Esophagus (tissue), 2 donors: ENCODE results near the gene BCAS1. TPM values are rescaled to one million over a fixed set of nuclear protein-coding genes. Genes with fewer than 3 reads are reported as not detected.

Experiments
- H3K27ac ChIP-seq, 2 donors: one replicate each; pipeline ENCODE4 v1.5.1; 2013; ENCODE audit warnings: low read depth in 2 of 2, mild to moderate bottlenecking in 2 of 2, inconsistent platforms in 1 of 2, low read length in 1 of 2, moderate library complexity in 1 of 2
- H3K27me3 ChIP-seq, 2 donors: one replicate each; pipeline ENCODE4 v1.6.1; 2013; ENCODE audit warnings: low read length in 2 of 2, control low read depth in 1 of 2, mild to moderate bottlenecking in 1 of 2; ENCODE audit not compliant: insufficient read depth in 2 of 2, control insufficient read depth in 1 of 2
- H3K36me3 ChIP-seq, 2 donors: one replicate each; pipeline ENCODE4 v1.6.1; 2013; ENCODE audit warnings: low read length in 1 of 2; ENCODE audit not compliant: control insufficient read depth in 2 of 2, insufficient read depth in 2 of 2
- H3K4me1 ChIP-seq, 2 donors: one replicate each; pipeline ENCODE4 v1.6.1; 2013; ENCODE audit warnings: low read length in 1 of 2; ENCODE audit not compliant: control insufficient read depth in 2 of 2, insufficient read depth in 2 of 2
- H3K4me3 ChIP-seq, 2 donors: one replicate each; pipeline ENCODE4 v1.5.1; 2013; ENCODE audit warnings: low read length in 2 of 2, mild to moderate bottlenecking in 2 of 2, low read depth in 1 of 2, moderate library complexity in 1 of 2
- H3K9me3 ChIP-seq, 2 donors: one replicate each; pipeline ENCODE4 v1.6.1; 2013; ENCODE audit warnings: mild to moderate bottlenecking in 2 of 2, low read depth in 1 of 2, low read length in 1 of 2, moderate library complexity in 1 of 2; ENCODE audit not compliant: control insufficient read depth in 2 of 2, insufficient read depth in 1 of 2
- WGBS, 2 donors: extraction: QIAGEN DNeasy Blood & Tissue Kit; methylation state at CpG; one replicate each; pipeline ENCODE4 v1.1.7; 2013; 5-methylcytosine and 5-hydroxymethylcytosine counted together
- polyA plus RNA-seq, 2 donors: library from polyadenylated mRNA; stranded (reverse); fragments of 200-250 nt; gene quantifications; one replicate each; pipeline ENCODE4 v1.2.3, GENCODE V29; 2013
- donor health status: healthy with polysubstance abuse.
- donor health status: Bipolar disorder and iron deficiency.

Gene BCAS1
- polyA plus RNA-seq, 2 donors = 4.7 to 9.0 TPM

DNA sequence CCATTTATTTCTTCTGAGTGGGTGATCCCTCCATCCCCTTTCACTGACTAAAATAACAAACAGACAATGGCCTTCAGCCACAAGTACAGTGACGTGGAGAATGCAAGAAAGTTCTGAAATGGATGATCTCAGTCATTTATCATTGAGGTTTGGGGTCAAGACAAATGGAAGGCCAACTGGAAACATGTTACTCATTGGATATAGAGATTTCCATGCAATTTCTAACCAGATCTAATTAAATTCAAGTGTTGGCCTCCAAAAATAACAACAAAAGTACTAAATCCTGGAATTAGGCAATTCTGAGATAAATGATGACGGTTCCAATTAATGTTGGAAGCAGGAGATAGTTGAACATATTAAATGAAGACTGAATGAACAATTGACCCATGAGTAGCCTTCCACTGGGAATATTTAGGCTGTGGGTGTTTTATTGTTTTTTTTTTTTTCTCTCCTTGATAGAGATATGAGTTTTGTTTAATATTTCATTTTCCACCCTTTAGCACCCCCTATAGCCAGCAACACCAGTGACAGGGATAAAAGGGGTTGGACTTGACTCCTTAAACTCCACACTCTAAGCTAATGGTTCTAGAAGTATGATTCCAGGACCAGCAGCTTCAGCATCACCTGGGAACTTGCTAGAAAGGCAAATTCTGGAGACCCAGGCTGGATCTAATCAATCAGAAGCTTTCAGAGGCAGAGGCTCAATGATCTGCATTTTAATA, 112.8 kb downstream of the BCAS1 start:
- no peak overlapping the region for H3K27ac ChIP-seq
- H3K4me1 ChIP-seq = no peaks in the 10 kb centered on the region
- WGBS, 2 donors = 71 to 81% methylated on average over 2 of the region's 2 CpGs
- no peaks in the 10 kb centered on the region for H3K9me3 ChIP-seq
- H3K36me3 ChIP-seq = no peaks in the 10 kb centered on the region
- H3K27me3 ChIP-seq = no peaks in the 10 kb centered on the region
- no peak overlapping the region for H3K4me3 ChIP-seq

- Histone ChIP-seq H3K36me3 (no peaks in the 10 kb centered on the region), H3K27me3 (no peaks in the 10 kb centered on the region), H3K4me1 (no peaks in the 10 kb centered on the region), H3K4me3 (no peak overlapping the region), H3K9me3 (no peaks in the 10 kb centered on the region), H3K27ac (peak overlapping the region; percentile 31 to 64)
- WGBS, 2 donors = 83 to 84% methylated on average over 4 of the region's 4 CpGs
Observed at GRCh38 chr20:53956013-53956715, 114.2 kb downstream of the BCAS1 start.

DNA sequence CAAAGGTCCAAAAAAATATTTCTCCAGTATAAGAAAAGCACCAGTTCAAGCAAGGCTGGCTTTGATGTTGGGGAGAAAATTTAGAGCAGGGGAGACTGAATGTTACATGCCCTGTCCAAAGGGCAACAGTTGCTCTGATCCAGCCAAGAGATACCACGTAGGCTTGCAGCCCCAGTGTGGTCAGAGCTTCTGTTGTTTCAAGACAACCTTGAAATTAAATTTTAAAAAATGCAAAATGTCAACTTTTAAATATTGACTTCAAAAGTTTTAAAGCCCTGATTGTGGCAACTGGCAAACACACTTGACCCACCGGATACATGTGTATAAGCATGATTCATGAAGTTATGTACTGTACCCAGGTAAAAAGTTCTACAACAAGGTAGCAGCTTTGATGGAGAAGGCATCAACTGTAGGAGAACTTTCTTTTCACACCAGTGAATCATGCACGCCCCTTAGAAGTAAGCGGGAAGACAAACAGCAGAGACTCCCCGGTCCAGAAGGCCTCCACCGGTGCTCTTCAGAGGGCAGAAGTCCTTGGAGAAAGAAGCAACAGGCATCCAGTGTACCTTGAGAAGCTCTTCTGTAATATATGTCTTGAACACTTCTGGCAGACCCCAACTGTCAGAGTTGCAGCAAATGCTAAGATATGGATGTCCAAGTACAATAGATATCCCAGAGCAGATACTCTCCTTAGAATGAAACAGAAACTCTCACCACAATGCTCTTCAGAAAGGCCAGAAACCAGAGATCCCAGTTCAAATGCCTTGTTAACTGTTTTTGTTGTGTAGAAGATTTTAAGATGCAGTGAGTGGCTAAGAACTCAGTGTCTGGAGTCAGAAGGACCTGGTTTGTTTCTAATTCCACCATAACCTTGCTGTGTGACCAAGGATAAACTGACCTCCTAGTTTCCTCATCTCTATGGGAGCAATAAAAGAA, 115.4 kb downstream of the BCAS1 start:
- WGBS, 2 donors = 86 to 94% methylated on average over 6 of the region's 6 CpGs
- H3K27me3 ChIP-seq = no peaks in the 10 kb centered on the region
- no peaks in the 10 kb centered on the region for H3K36me3 ChIP-seq
- H3K4me1 ChIP-seq = peaks cover 0 to 3% of the 10 kb centered on the region in 2 donors
- no peaks in the 10 kb centered on the region for H3K9me3 ChIP-seq
- H3K4me3 ChIP-seq = no peak overlapping the region
- H3K27ac ChIP-seq = no peak overlapping the region

DNA sequence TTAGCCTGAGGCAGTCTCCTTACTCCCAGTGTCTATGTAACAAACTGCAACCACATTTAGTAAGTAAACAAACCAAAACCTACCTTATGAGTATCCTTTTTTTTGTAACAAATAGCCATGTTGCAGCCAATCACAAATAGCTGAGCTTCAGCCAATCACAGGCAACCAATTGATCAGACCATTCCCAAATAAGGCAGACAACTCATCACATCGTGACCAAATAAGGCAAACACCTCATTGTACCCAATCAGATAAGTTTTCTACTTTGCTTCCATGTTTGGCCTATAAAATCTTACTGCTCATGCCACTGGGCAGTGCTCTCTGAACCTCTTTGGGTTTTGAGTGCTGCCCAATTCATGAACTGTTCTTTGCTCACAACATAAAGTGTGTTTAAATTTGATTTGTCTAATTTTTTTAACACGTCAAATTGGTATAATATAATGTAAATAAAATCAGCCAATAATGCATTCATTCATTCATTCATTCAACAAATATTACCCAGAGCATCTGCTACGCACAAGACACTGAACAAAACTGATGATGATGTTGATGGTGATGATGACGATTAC, 117.8 kb downstream of the BCAS1 start:
- no peak overlapping the region for H3K27ac ChIP-seq
- no peak overlapping the region for H3K4me3 ChIP-seq
- no peaks in the 10 kb centered on the region for H3K36me3 ChIP-seq
- no peaks in the 10 kb centered on the region for H3K27me3 ChIP-seq
- H3K9me3 ChIP-seq = no peaks in the 10 kb centered on the region
- H3K4me1 ChIP-seq = peaks cover 0 to 12% of the 10 kb centered on the region in 2 donors
- WGBS, 2 donors = 97% methylated on average over 4 of the region's 4 CpGs

- Histone ChIP-seq H3K27me3 (no peaks in the 10 kb centered on the region), H3K4me3 (no peak overlapping the region), H3K36me3 (no peaks in the 10 kb centered on the region), H3K4me1 (peaks cover 0 to 12% of the 10 kb centered on the region in 2 donors), H3K27ac (no peak overlapping the region), H3K9me3 (no peaks in the 10 kb centered on the region)
- 87 to 92% methylated on average over 3 of the region's 3 CpGs for WGBS, 2 donors
Observed at GRCh38 chr20:53950578-53950977, 119.8 kb downstream of the BCAS1 start.

DNA sequence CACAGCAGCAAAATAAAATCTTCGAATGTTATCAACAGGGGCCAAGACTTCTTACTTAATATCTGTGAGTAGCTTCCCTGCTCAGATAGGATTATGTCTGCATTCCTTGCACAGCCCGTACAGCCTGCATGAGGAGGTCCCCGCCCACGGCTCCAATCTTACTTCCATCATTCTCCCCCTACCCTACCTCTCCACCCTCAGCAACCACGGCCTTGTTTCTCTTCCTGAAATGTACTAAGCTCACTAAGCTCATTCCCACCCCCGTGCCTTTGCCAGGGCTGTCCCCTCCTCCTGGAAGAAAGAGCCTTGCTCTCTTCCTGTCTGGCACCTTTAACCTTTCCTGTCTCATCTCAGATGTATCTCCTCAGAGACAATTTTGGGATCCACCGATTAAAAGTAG, 120.4 kb downstream of the BCAS1 start:
- 54 to 69% methylated on average over 7 of the region's 7 CpGs for WGBS, 2 donors
- peaks cover 0 to 12% of the 10 kb centered on the region in 2 donors for H3K4me1 ChIP-seq
- no peaks in the 10 kb centered on the region for H3K9me3 ChIP-seq
- H3K36me3 ChIP-seq = no peaks in the 10 kb centered on the region
- H3K4me3 ChIP-seq = no peak overlapping the region
- H3K27ac ChIP-seq = peak overlapping the region in 1 of 2 donors; percentile 6
- H3K27me3 ChIP-seq = no peaks in the 10 kb centered on the region

DNA sequence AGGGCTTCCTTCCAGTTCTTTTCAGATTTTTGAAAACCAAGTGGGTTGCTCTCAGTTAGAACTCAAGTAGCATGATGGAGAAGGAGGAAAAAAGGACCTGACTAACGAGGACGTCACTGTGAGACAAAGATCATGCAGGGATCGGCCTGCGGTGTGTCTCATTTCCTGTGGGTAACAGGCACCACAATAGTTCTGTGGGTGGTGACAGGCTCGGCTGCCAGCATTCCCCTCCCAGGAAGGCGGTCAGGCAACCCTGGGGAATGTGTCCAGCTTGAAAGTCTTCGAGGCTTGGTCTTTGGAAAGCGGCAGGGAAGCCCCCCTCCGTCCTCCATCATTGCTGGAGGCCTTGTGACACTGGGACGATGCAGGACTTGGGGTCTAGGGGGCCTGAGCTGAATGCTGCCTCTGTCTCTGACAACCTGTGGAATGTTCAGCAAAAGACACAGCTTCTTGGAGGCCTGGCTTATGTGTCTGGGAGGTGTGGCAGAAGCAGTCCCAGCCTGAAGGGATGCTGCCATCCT, 121.0 kb downstream of the BCAS1 start:
- Histone ChIP-seq H3K27me3 (no peaks in the 10 kb centered on the region), H3K4me1 (peaks cover 0 to 12% of the 10 kb centered on the region in 2 donors), H3K4me3 (no peak overlapping the region), H3K9me3 (no peaks in the 10 kb centered on the region), H3K36me3 (no peaks in the 10 kb centered on the region), H3K27ac (peak overlapping the region; percentile 20 to 38)
- WGBS, 2 donors = 29 to 32% methylated on average over 10 of the region's 10 CpGs

DNA sequence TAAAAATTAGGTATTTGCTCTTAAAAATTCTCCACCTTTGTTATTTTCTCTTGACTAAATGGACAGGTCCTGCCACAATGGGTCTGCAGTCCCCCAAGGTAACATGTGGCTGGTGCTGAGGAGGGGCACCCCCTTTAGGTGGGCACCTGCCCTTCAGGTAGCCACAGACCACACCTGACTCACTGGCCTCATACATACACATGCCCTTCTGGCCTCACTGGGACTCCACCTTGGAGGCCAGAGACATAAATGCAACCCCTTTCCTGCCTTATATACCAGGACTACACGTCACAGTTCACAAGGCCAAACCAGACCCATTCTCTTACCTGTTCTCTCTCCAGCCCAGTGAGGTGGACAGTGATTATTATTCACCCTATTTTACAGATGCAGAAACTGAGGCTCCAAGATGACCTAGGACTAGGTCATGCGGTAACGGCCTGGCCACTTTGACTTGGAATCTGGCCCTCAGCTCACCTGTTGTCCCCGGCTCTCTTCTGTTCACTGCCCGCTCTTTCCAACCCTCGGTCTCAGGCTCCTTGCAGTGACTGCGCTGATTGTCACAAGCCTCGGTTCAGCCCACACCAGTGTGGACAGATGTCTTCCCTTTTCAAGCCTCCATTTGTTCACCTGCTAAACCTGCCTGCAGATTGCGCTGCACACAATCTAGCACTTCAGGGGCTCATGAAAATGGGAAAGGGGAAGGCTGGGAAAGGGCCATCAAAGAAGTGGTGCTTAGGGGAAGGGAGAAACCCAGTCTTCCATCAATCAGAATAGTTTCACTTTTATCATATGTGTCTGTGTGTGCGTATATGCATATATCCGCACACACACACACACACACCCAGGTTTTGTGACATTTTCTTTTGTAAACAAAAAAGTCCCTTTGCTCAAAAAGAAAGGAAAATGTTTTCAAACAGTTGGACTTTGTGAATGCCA, 121.7 kb downstream of the BCAS1 start:
- H3K27me3 ChIP-seq = no peaks in the 10 kb centered on the region
- WGBS, 2 donors = 89 to 93% methylated on average over 11 of the region's 11 CpGs
- no peaks in the 10 kb centered on the region for H3K9me3 ChIP-seq
- peak overlapping the region in 1 of 2 donors; percentile 41 for H3K27ac ChIP-seq
- no peaks in the 10 kb centered on the region for H3K36me3 ChIP-seq
- peaks cover 0 to 12% of the 10 kb centered on the region in 2 donors for H3K4me1 ChIP-seq
- H3K4me3 ChIP-seq = no peak overlapping the region
